GM13976 (cell line): ENCODE measurements around the gene INHBA.
A peak's percentile ranks its signal among the peaks of the same experiment; 100 is the strongest.

Source experiments
- DNase-seq: peaks from one replicate; pipeline ENCODE4 v3.0.0; 2012; ENCODE audit warnings: low spot score
- CTCF ChIP-seq: IDR thresholded peaks from 2 replicates; pipeline ENCODE4 v1.5.1; 2012; ENCODE audit warnings: borderline replicate concordance, mild to moderate bottlenecking; ENCODE audit not compliant: insufficient read depth; ENCODE audit errors: extremely low read depth, missing control alignments, control extremely low read depth
- in situ Hi-C: fragments of 300-500 bp; cut with MboI; formaldehyde crosslinking; loops from one replicate; pipeline ENCODE4 v1.12.0; 2022; ENCODE audit warnings: low sequenced_read_pairs, mixed read lengths, inconsistent platforms; ENCODE audit not compliant: unreplicated experiment

Gene INHBA

GRCh38 chr7:41731493-41732435, 28.9 kb upstream of the INHBA start:
- peak; percentile 48 for DNase-seq
- no peak for TF ChIP-seq CTCF
- in situ Hi-C loops, result no loop called here

- no peak for TF ChIP-seq CTCF
- DNase-seq, result no peak
- in situ Hi-C loops, result no loop called here
Observed at GRCh38 chr7:41730668-41731067, 27.8 kb upstream of the INHBA start.

GRCh38 chr7:41730161-41730560, 27.3 kb upstream of the INHBA start:
- no peak for TF ChIP-seq CTCF
- in situ Hi-C loops, result no loop called here
- DNase-seq, result no peak

- in situ Hi-C loops, result no loop called here
- DNase-seq, result no peak
- no peak for TF ChIP-seq CTCF
Observed at GRCh38 chr7:41729059-41729458, 26.2 kb upstream of the INHBA start.

- in situ Hi-C loops, result no loop called here
- TF ChIP-seq CTCF, result no peak
- DNase-seq, result no peak
Observed at GRCh38 chr7:41725013-41725412, 22.1 kb upstream of the INHBA start.

GRCh38 chr7:41720886-41721285, 18.0 kb upstream of the INHBA start:
- TF ChIP-seq CTCF, result no peak
- in situ Hi-C loops, result loop anchor here (25.0 kb wide), 1 partner anchor 709 kb away; no protein-coding TSS in a partner anchor
- DNase-seq, result no peak
